Thyroid gland (tissue), 4 donors: ENCODE data around the gene UFSP2.

Source experiments
- CTCF ChIP-seq, 6 experiments: fragments of 200-600 bp in 3 of 6; fragments of 450-650 bp in 3 of 6; sonication (generic) in 3 of 6; IDR thresholded peaks; one replicate each; pipeline ENCODE4 v1.5.1; 2016 to 2019; ENCODE audit warnings: antibody characterized with exemption in 6 of 6, mild to moderate bottlenecking in 2 of 6, inconsistent platforms in 1 of 6, moderate library complexity in 1 of 6
- POLR2A ChIP-seq, 2 donors: fragments of 450-650 bp; IDR thresholded peaks; one replicate each; pipeline ENCODE4 v1.6.1; 2017; ENCODE audit warnings: antibody characterized with exemption in 2 of 2, mild to moderate bottlenecking in 2 of 2, moderate library complexity in 1 of 2

- no peak for TF ChIP-seq POLR2A (IDR thresholded peaks at IDR 0.05)
- no peak for TF ChIP-seq CTCF (IDR thresholded peaks at IDR 0.05)
Measured at GRCh38 chr4:185359767-185360446, 65.9 kb downstream of the UFSP2 start.
